ENCODE measurements around the gene TMEM108. TPM values are rescaled to one million over a fixed set of nuclear protein-coding genes. Genes with fewer than 3 reads are reported as not detected.

TMEM108 gene
- polyA plus RNA-seq, 1 experiment, result 0.63 TPM

- CTCF ChIA-PET, result no interaction called here
- no peak for TF ChIP-seq CTCF (IDR thresholded peaks at IDR 0.05; ENCODE audit: low read depth, low read length)
- POLR2A ChIA-PET, result no interaction called here
- Histone ChIP-seq H3K4me3 (ENCODE audit: low read depth, low read length) (no peak overlapping the region), H3K27me3 (ENCODE audit: control insufficient read depth, insufficient read depth, low read length) (no peaks in the 10 kb centered on the region), H3K9me3 (ENCODE audit: control insufficient read depth, insufficient read depth, low read length) (no peaks in the 10 kb centered on the region), H3K27ac (ENCODE audit: low read depth, low read length) (no peak overlapping the region)
- no peak for DNase-seq (ENCODE audit: low read depth, low spot score)
Measured at GRCh38 chr3:133074977-133075376, 36.8 kb downstream of the TMEM108 start.

DNA sequence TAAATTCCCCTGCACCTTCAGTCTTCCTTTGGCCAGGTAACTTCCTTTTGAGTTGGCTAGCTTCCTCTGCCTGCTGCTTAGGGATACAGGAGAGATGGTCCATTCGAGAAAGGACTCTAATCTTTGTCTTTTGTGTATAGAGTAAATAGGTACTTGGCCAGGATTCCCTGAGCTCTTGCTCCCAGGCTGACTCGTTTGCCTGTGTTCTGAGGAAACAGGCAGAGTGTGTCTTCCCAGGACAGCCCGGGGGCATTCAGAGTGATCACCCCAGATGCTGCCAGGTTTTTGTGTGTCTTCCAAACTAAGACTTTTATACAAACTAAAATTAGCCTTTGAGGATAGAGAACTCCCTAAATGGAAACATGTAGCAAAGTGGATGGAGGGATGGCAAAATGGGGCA, 39.5 kb downstream of the TMEM108 start:
- Histone ChIP-seq H3K27ac (ENCODE audit: low read depth, low read length) (no peak overlapping the region), H3K27me3 (ENCODE audit: control insufficient read depth, insufficient read depth, low read length) (no peaks in the 10 kb centered on the region), H3K4me3 (ENCODE audit: low read depth, low read length) (no peak overlapping the region), H3K9me3 (ENCODE audit: control insufficient read depth, insufficient read depth, low read length) (no peaks in the 10 kb centered on the region)
- no peak for DNase-seq (ENCODE audit: low read depth, low spot score)
- ChIA-PET CTCF (interaction anchor here (1.2 kb wide), 1 partner anchor 36 kb away, joined by 3 read pairs; no protein-coding TSS in a partner anchor), POLR2A (no interaction called here)
- no peak for TF ChIP-seq CTCF (IDR thresholded peaks at IDR 0.05; ENCODE audit: low read depth, low read length)

DNA sequence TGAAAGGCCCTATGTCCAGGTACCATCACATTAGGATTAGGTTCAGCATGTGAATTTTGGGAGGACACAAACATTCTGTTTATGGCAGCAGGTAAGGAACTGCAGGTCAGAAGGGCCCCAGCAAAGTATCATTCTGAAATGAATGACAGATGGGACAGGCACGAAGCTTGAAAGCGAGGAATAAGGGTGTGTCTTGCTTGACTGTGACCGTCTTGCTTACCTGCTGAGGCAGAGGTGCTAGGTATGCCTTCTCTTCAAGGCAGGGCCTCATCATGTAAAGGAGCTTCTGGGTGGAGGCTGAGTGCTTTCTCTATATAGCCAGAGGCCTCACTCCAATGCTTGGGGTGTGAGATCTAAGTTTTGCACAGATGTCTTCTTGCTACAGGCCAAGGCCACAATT, 41.4 kb downstream of the TMEM108 start:
- ChIA-PET CTCF (no interaction called here), POLR2A (no interaction called here)
- Histone ChIP-seq H3K27me3 (ENCODE audit: control insufficient read depth, insufficient read depth, low read length) (no peaks in the 10 kb centered on the region), H3K4me3 (ENCODE audit: low read depth, low read length) (no peak overlapping the region), H3K9me3 (ENCODE audit: control insufficient read depth, insufficient read depth, low read length) (no peaks in the 10 kb centered on the region), H3K27ac (ENCODE audit: low read depth, low read length) (no peak overlapping the region)
- DNase-seq (ENCODE audit: low read depth, low spot score), result no peak
- no peak for TF ChIP-seq CTCF (IDR thresholded peaks at IDR 0.05; ENCODE audit: low read depth, low read length)

GRCh38 chr3:133081016-133081415, 42.8 kb downstream of the TMEM108 start:
- CTCF ChIA-PET, result interaction anchor here (1.3 kb wide), 1 partner anchor 304 kb away, joined by 3 read pairs; no protein-coding TSS in a partner anchor
- POLR2A ChIA-PET, result no interaction called here
- H3K27me3 ChIP-seq (ENCODE audit: control insufficient read depth, insufficient read depth, low read length), result no peaks in the 10 kb centered on the region
- no peak for TF ChIP-seq CTCF (IDR thresholded peaks at IDR 0.05; ENCODE audit: low read depth, low read length)
- no peaks in the 10 kb centered on the region for H3K9me3 ChIP-seq (ENCODE audit: control insufficient read depth, insufficient read depth, low read length)
- DNase-seq (ENCODE audit: low read depth, low spot score), result no peak
- H3K27ac ChIP-seq (ENCODE audit: low read depth, low read length), result no peak overlapping the region
- H3K4me3 ChIP-seq (ENCODE audit: low read depth, low read length), result no peak overlapping the region

DNA sequence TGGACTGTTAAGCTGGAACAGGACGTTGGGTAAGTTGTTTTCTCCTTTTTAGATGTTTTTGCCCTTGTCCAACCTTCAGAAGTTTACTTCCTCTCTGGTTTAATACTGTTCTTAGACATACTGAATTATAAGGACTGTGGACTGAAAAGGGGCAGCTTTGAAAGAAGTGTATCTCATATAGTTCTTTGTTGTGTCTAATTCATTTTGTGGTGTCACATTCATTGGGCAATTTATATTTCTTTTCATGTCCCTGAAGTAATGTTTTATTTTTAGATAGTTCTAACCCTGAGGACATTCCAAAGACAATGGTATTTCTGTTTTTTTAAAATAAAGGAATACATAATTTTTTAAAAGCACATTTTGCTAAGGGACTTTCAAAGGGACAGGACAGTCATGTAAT, 45.2 kb downstream of the TMEM108 start:
- H3K27me3 ChIP-seq (ENCODE audit: control insufficient read depth, insufficient read depth, low read length), result no peaks in the 10 kb centered on the region
- H3K4me3 ChIP-seq (ENCODE audit: low read depth, low read length), result no peak overlapping the region
- ChIA-PET CTCF (no interaction called here), POLR2A (no interaction called here)
- no peak for DNase-seq (ENCODE audit: low read depth, low spot score)
- TF ChIP-seq CTCF (IDR thresholded peaks at IDR 0.05; ENCODE audit: low read depth, low read length), result no peak
- no peaks in the 10 kb centered on the region for H3K9me3 ChIP-seq (ENCODE audit: control insufficient read depth, insufficient read depth, low read length)
- H3K27ac ChIP-seq (ENCODE audit: low read depth, low read length), result no peak overlapping the region
